Esophagus squamous epithelium (tissue), 4 donors: ENCODE results near the gene TRPC4.

Source experiments
- POLR2A ChIP-seq, 4 donors: fragments of 450-650 bp; IDR thresholded peaks; one replicate each; pipeline ENCODE4 v1.6.1; 2017; ENCODE audit warnings: antibody characterized with exemption in 4 of 4, mild to moderate bottlenecking in 4 of 4, moderate library complexity in 3 of 4
- TF ChIP-seq, protein P1 (sequence below), 6 experiments: fragments of 450-650 bp in 4 of 6; fragments of 200-600 bp in 2 of 6; sonication (generic) in 2 of 6; IDR thresholded peaks; one replicate each; pipeline ENCODE4 v1.5.1; 2016 to 2019; ENCODE audit warnings: antibody characterized with exemption in 6 of 6, mild to moderate bottlenecking in 4 of 6, moderate library complexity in 4 of 6

DNA sequence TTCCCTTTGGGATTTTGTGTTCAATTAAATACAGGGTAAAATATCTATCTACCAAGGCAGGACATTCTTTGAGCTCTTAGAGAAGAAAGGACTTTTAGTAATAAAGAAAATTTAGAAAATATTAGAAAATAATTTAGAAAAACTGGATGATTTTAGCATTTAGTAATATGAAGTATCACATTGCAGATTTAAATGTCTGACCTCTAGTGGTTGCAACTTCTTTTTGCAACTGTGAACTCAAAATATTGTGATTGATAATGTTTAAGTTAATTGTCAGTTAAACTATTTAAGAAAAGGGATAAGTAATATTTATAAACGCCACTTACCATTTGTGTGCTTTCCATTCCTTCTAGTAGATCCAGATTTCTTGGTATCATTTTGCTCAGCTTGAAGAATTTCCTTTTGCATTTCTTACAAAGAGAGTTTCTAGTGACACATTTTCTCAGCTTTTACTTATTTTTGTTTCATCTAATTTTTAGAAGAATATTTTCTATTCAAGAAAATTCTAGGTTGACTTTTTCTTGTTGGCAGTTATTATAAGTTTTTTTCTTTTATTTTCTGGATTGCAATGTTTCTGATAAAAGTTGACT is 260.7 kb downstream of the TRPC4 start:
- TF ChIP-seq, protein P1, sequence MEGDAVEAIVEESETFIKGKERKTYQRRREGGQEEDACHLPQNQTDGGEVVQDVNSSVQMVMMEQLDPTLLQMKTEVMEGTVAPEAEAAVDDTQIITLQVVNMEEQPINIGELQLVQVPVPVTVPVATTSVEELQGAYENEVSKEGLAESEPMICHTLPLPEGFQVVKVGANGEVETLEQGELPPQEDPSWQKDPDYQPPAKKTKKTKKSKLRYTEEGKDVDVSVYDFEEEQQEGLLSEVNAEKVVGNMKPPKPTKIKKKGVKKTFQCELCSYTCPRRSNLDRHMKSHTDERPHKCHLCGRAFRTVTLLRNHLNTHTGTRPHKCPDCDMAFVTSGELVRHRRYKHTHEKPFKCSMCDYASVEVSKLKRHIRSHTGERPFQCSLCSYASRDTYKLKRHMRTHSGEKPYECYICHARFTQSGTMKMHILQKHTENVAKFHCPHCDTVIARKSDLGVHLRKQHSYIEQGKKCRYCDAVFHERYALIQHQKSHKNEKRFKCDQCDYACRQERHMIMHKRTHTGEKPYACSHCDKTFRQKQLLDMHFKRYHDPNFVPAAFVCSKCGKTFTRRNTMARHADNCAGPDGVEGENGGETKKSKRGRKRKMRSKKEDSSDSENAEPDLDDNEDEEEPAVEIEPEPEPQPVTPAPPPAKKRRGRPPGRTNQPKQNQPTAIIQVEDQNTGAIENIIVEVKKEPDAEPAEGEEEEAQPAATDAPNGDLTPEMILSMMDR (IDR thresholded peaks at IDR 0.05), result peak in 2 of 6 experiments; percentile 20 to 39
- TF ChIP-seq POLR2A (IDR thresholded peaks at IDR 0.05), result no peak
